Measurements from ENCODE around the gene THSD4.

DNA sequence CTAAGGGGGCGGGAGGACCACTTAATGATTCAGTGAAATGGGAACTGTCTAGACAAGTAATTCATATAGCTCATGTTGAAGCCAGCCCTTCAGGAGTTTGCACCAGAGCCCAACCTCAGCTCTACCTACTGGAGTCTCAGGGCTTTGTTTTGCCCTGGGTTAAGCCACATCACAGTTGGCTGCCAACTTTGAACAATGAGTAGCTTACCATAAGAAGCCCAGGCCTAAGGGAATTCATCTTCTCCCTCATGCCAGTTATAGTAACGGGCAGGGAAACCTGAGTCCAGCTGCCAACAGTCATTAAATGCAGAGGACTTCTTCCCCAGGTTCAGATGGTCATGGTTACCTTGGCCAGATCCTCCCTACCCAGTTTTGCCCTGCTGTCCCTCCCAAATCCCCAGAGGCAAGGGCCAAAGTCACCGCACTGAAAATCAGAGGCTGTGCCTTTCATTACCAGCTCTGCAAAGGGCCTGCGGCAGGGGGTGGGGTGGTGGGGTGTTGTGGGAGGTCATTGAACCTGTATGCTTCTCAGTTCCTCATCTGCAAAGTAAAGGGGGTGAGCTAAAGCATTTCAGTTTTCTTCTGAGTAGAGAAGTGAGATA is 392.9 kb downstream of the THSD4 start:
- TF ChIP-seq YY1 (IDR thresholded peaks at IDR 0.05; ENCODE audit: insufficient read depth, insufficient read length) (no peak), ZNF274 (IDR thresholded peaks at IDR 0.05; ENCODE audit: low read depth, low read length) (no peak), SUZ12 (IDR thresholded peaks at IDR 0.05; ENCODE audit: extremely low read depth, insufficient read depth, insufficient read length) (no peak)

Data from NT2/D1 (cell line).